Measurements from ENCODE around the gene ACTR8.
"Not testable (repeated sequence)": the region's sequence is repeated elsewhere in the genome, so short reads cannot be mapped to it uniquely, and the experiment has no call there.

The ACTR8 gene, protein sequence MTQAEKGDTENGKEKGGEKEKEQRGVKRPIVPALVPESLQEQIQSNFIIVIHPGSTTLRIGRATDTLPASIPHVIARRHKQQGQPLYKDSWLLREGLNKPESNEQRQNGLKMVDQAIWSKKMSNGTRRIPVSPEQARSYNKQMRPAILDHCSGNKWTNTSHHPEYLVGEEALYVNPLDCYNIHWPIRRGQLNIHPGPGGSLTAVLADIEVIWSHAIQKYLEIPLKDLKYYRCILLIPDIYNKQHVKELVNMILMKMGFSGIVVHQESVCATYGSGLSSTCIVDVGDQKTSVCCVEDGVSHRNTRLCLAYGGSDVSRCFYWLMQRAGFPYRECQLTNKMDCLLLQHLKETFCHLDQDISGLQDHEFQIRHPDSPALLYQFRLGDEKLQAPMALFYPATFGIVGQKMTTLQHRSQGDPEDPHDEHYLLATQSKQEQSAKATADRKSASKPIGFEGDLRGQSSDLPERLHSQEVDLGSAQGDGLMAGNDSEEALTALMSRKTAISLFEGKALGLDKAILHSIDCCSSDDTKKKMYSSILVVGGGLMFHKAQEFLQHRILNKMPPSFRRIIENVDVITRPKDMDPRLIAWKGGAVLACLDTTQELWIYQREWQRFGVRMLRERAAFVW

GRCh38 chr3:53881691-53882593, at the start of gene ACTR8:
Gene ACTR8 (minus strand): TSS chr3:53882152. CDS start chr3:53882101, 51 bp downstream.
- DNase-seq: peak; percentile 89

- not testable (repeated sequence) for DNase-seq
Observed at GRCh38 chr3:53927208-53927872, 45.4 kb upstream of the ACTR8 start.

DNA sequence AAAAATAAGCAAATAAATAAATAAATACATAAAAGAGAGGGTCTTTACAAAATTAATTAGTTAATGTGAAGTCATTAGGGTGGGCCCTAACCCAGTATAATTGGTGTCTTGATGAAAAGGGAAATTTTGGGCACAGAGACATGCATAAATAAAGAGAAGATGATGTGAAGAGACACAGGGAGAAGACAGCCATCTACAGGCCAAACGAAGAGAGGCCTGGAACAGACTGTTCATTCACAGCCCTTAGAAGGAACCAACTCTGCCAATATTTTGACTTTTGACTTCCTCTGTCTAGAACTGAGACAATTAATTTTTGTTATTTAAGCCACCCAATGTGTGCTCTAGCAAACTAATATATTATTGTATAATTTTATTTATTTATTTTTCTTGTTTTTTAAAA, 39.3 kb upstream of the ACTR8 start:
- no peak for DNase-seq

- no peak for DNase-seq
Observed at GRCh38 chr3:53919741-53920140, 37.8 kb upstream of the ACTR8 start.

DNA sequence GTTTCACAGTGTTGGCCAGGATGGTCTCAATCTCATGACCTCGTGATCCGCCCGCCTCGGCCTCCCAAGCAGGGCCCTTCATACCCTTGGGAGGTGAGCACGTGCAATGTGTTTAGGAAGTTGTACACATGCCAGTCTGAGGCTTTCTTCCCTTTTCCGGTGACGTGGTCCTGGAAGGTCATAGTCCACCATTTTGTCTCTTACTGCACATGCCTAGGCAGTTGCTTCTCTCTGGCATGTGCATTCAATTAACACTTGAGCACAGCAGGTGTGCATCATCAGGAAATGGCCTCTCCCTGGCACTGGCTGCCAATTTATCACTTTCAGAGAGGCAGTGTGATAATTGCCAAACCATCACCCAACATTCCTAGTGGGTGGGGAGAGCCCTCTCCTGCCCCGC, 31.4 kb upstream of the ACTR8 start:
- no peak for DNase-seq

- DNase-seq: no peak
Observed at GRCh38 chr3:53902711-53903110, 20.8 kb upstream of the ACTR8 start.

- no peak for DNase-seq
Observed at GRCh38 chr3:53902067-53902466, 20.1 kb upstream of the ACTR8 start.

DNA sequence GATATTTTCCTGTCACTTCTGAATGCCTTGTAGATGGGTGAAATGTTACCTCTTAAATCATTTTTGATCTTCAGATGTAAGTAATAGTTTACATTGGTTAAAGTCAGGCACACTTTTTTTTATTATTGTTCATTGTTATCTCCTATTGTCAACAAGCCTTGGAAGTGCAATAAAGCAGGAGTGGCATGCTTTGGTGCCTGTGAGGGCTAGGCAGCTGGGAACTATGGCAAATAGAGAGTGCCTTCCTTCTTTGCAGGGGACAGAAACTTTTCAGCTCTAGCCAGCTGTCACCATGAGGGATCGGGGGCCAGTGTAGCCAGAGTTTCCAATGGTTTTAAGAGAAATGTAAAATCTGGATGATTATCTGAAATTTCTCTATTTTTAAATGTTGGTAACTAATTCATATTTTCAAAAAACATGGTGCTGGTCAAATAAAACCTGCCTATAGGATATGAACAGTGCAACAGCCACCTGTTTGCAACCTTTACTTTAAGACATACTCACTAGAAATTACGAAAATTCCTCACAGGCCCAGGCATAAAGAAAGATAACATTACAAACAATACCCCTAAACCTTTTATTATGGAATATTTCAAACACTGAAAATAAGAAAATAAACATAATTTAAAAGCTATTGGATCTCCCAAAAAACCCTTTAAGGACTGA, 18.8 kb upstream of the ACTR8 start:
- DNase-seq: no peak

- DNase-seq: no peak
Observed at GRCh38 chr3:53899750-53900149, 17.8 kb upstream of the ACTR8 start.

- DNase-seq: no peak
Observed at GRCh38 chr3:53892286-53892637, 10.3 kb upstream of the ACTR8 start.

GRCh38 chr3:53891497-53892285, 9.7 kb upstream of the ACTR8 start, which contains the start of gene SELENOK:
Gene SELENOK (minus strand): TSS chr3:53891859.
- DNase-seq: peak; percentile 99

DNA sequence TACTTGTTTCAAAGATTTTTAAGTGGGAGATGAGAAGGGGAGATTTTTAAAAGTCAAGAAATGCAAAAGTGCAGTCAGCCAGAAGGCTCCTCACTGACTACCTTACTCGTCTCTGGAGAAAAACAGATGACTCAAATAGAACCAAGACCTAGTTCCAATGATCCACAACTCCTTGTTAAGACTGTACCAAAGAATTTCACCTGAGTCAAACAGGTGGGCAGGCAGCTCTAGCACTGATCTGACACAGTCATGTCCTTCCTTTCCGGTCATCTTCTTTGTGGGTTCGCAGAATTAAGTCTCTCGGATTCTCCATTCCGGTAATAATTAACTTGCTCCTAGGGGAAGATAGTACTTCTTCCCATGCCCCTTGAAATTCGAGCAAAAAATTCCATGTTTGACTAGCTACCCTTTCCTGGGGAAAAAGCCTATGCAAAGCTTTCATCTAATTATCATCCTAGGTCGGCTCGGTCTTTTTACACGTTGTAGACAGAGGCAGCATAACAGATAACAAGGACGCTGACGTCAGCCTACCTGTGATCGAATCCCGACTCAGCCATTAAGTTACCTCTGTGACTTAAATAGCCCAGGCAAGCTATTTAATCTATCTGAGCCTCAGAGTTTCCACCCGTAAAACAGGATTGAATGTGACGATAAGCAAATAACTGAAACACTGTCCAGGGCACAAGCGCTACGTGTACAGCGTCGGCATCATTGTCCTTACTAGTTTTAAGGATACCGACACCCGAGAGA, 8.9 kb upstream of the ACTR8 start:
- peak; percentile 41 for DNase-seq

DNA sequence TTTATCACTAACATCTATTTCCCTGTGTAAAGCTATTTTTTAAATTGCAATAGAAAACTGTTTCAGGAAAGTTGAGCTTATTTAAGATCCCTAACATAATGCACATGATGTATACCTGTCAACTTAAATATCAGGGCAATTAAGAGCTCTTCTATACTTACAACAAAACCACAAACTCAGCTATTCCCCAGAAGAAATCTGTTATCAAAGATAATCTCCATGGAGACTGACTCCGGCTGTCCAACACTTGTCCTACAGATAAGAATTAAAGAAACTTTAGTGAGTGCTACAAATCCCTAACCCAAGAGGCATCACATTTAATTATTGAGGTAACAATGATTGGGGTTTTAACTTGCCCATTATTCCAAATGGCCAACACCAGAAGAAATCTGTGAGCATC, 6.3 kb upstream of the ACTR8 start:
- no peak for DNase-seq

- no peak for DNase-seq
Observed at GRCh38 chr3:53887446-53887845, 5.5 kb upstream of the ACTR8 start.

DNA sequence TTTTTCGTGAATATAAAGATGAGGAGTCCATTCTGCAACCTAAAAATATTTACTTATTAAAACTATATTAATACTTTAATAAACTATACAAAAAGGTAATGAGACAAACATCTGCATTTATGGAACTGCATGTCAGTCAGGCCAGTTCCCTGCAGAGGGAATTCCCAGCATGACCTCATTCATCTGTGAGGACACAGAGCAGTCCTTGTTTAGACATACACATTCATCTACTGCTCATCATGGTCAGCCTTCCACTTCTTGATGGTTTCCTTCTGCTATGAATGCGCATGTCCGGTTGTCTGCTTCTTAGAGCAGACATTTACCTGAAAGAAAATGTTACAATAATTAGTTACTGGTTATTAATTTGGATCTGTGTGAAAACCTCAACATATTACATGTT, 3.3 kb upstream of the ACTR8 start:
- no peak for DNase-seq

GRCh38 chr3:53884623-53885022, 2.7 kb upstream of the ACTR8 start:
- no peak for DNase-seq

- DNase-seq: no peak
Observed at GRCh38 chr3:53883008-53883407, 1.1 kb upstream of the ACTR8 start.

- DNase-seq: no peak
Observed at GRCh38 chr3:53880396-53881345, 1.3 kb downstream of the ACTR8 start.

- no peak for DNase-seq
Observed at GRCh38 chr3:53865732-53866499, 16.0 kb downstream of the ACTR8 start.

All from activated CD4-positive, alpha-beta T cell treated with anti-CD3 and anti-CD28 coated beads, Interleukin-2, amount 50 U/mL, for 16 hours (primary cell).